Activated CD4-positive, alpha-beta T cell treated with anti-CD3 and anti-CD28 coated beads, Interleukin-2, amount 50 U/mL, for 16 hours (primary cell): ENCODE measurements around the gene GRSF1.
A peak's percentile ranks its signal among the peaks of the same experiment; 100 is the strongest.
"Not testable (repeated sequence)": the region's sequence is repeated elsewhere in the genome, so short reads cannot be mapped to it uniquely, and the experiment has no call there.

Experiments
- DNase-seq: peaks from one replicate; pipeline ENCODE4 v3.0.0-alpha.2; 2020

The GRSF1 gene

GRCh38 chr4:70839589-70840093, at the start of gene GRSF1:
Gene GRSF1 (minus strand): TSS chr4:70839890. CDS start chr4:70839827, 63 bp downstream.
- DNase-seq, result peak; percentile 96

- DNase-seq, result no peak
Measured at GRCh38 chr4:70885174-70885573, 45.5 kb upstream of the GRSF1 start.

- DNase-seq, result no peak
Measured at GRCh38 chr4:70880739-70881138, 41.0 kb upstream of the GRSF1 start.

GRCh38 chr4:70877556-70877955, 37.9 kb upstream of the GRSF1 start:
- no peak for DNase-seq

- DNase-seq, result no peak
Measured at GRCh38 chr4:70874268-70875156, 34.8 kb upstream of the GRSF1 start.

- no peak for DNase-seq
Measured at GRCh38 chr4:70873216-70873615, 33.5 kb upstream of the GRSF1 start.

GRCh38 chr4:70868778-70869177, 29.1 kb upstream of the GRSF1 start:
- DNase-seq, result no peak

- DNase-seq, result peak; percentile 18
Measured at GRCh38 chr4:70863099-70863790, 23.6 kb upstream of the GRSF1 start.

GRCh38 chr4:70859066-70859465, 19.4 kb upstream of the GRSF1 start:
- no peak for DNase-seq

GRCh38 chr4:70858454-70858853, 18.8 kb upstream of the GRSF1 start:
- DNase-seq, result no peak

- DNase-seq, result no peak
Measured at GRCh38 chr4:70855464-70855863, 15.8 kb upstream of the GRSF1 start.

GRCh38 chr4:70849291-70849690, 9.6 kb upstream of the GRSF1 start:
- DNase-seq, result no peak

- no peak for DNase-seq
Measured at GRCh38 chr4:70844180-70844579, 4.5 kb upstream of the GRSF1 start.

GRCh38 chr4:70842761-70843435, 3.2 kb upstream of the GRSF1 start:
- no peak for DNase-seq

- no peak for DNase-seq
Measured at GRCh38 chr4:70841951-70842350, 2.3 kb upstream of the GRSF1 start.

- no peak for DNase-seq
Measured at GRCh38 chr4:70841211-70841610, 1.5 kb upstream of the GRSF1 start.

- DNase-seq, result not testable (repeated sequence)
Measured at GRCh38 chr4:70840631-70841030, 941 bp upstream of the GRSF1 start.

- peak; percentile 89 for DNase-seq
Measured at GRCh38 chr4:70840137-70840536, 447 bp upstream of the GRSF1 start.

GRCh38 chr4:70838666-70839588, 763 bp downstream of the GRSF1 start:
- DNase-seq, result peak; percentile 71

- DNase-seq, result no peak
Measured at GRCh38 chr4:70838204-70838603, 1.5 kb downstream of the GRSF1 start.

GRCh38 chr4:70836081-70836480, 3.6 kb downstream of the GRSF1 start:
- DNase-seq, result no peak

- DNase-seq, result no peak
Measured at GRCh38 chr4:70833675-70834074, 6.0 kb downstream of the GRSF1 start.
